Vagina (tissue), 2 donors: Measurements from ENCODE around the gene GTPBP1. TPM values are rescaled to one million over a fixed set of nuclear protein-coding genes. Genes with fewer than 3 reads are reported as not detected.

Experiments
- DNase-seq, 2 donors: peaks; one replicate each; pipeline ENCODE4 v3.0.0-alpha.2; 2017; ENCODE audit errors: extremely low spot score in 2 of 2
- H3K27ac ChIP-seq: fragments of 200-600 bp; sonication (generic); one replicate; pipeline ENCODE4 v1.5.1; 2019
- H3K27me3 ChIP-seq: fragments of 200-600 bp; sonication (generic); one replicate; pipeline ENCODE4 v1.5.1; 2019
- H3K36me3 ChIP-seq, 2 donors: fragments of 200-600 bp; sonication (generic); one replicate each; pipeline ENCODE4 v1.5.1; 2017 to 2019
- H3K4me1 ChIP-seq: fragments of 200-600 bp; sonication (generic); one replicate; pipeline ENCODE4 v1.5.1; 2019
- H3K4me3 ChIP-seq, 2 donors: fragments of 200-600 bp; sonication (generic); 1 replicate in 1 of 2; 2 replicates in 1 of 2; pipeline ENCODE4 v1.5.1; 2016 to 2019
- H3K9me3 ChIP-seq: fragments of 200-600 bp; sonication (generic); one replicate; pipeline ENCODE4 v1.5.1; 2019
- POLR2A ChIP-seq, 2 donors: fragments of 450-650 bp; IDR thresholded peaks; one replicate each; pipeline ENCODE4 v1.6.1; 2017; ENCODE audit warnings: antibody characterized with exemption in 2 of 2, mild to moderate bottlenecking in 2 of 2, moderate library complexity in 2 of 2
- POLR2AphosphoS5 ChIP-seq, 2 donors: sonication (generic); formaldehyde crosslinking; IDR thresholded peaks; one replicate each; pipeline ENCODE4 v1.9.0; 2017; ENCODE audit warnings: antibody characterized with exemption in 2 of 2, mild to moderate bottlenecking in 2 of 2, low read depth in 1 of 2; ENCODE audit not compliant: insufficient read depth in 1 of 2
- intact Hi-C: fragments of 100-400 bp; cut with DNase I; formaldehyde crosslinking; loops from one replicate; pipeline ENCODE4 v1.15.1; 2023
- total RNA-seq: library from RNA; depleted of rRNA; stranded (reverse); fragments of >200 nt; gene quantifications from one replicate; pipeline ENCODE4 v1.2.3, GENCODE V29; 2016
- TF ChIP-seq, protein P1 (sequence below), 3 experiments: fragments of 450-650 bp in 2 of 3; fragments of 200-600 bp in 1 of 3; sonication (generic) in 1 of 3; IDR thresholded peaks; one replicate each; pipeline ENCODE4 v1.5.1; 2017 to 2019; ENCODE audit warnings: antibody characterized with exemption in 3 of 3, mild to moderate bottlenecking in 2 of 3, moderate library complexity in 2 of 3

GTPBP1 gene
- total RNA-seq, 1 donor from 2014 or later, result 69.5 TPM

DNA sequence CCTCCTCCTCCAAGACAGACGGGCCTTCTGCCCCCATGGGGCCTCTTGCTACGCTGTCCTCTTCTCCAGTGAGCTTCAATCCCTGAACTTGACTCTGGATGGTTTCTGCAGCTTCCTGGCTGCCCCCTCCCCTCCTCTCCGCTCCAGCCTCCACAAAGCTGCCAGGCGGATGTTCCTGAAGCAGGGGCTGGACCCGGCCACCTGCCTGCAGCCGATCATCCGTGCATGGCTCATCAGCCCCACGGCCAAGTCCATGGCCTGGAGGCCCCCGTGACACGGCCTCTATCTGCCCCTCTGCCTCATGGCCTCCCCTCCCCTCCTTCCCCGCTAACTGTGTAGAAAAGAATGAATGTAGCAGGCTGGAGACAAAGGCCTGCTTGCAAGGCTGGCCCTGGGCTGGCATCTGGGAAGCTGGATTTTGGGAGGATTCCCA is 56.8 kb downstream of the GTPBP1 start:
- intact Hi-C loops, result loop anchor here (10.0 kb wide), 1 partner anchor 102 kb away; no protein-coding TSS in a partner anchor

DNA sequence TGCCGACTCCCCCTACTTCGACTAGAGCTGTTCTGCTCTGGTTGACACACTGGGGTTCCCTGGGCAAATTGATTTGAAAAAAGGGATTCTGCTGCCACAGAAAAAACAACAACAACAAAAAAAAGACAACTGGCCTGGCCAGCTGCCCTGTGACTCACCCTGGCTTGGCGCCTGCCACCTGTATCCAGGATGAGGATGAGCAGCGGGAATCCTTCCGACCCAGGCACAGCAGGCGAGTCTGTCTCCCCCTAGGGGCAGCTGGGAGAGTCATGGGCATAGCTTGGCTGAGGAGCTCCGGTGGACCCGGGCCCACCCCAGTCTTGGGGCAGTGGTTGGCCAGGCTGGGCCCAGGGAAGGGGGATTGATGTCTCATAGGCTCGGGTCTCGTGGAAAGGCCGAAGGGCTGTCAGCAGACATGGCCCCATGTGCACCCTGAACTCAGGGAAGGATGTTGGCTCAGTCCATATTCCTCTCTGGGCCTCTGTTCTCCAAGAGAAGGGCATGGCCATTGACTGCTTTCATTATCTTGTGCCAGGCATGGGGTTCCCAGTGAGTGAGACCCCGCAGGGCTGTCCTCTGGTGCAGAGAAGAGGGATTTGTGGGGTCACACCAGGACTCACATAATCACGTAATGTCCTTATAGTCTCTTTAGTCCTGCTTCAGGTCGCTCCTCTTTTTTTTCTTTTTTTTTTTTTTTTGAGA is 60.5 kb downstream of the GTPBP1 start:
- H3K27me3 ChIP-seq, result no peaks in the 10 kb centered on the region
- intact Hi-C loops, result loop anchor here (10.0 kb wide), 1 partner anchor 99 kb away; no protein-coding TSS in a partner anchor
- H3K4me1 ChIP-seq, result no peaks in the 10 kb centered on the region
- no peaks in the 10 kb centered on the region for H3K9me3 ChIP-seq
- H3K4me3 ChIP-seq, result no peak overlapping the region
- H3K27ac ChIP-seq, result no peak overlapping the region
- TF ChIP-seq, protein P1, sequence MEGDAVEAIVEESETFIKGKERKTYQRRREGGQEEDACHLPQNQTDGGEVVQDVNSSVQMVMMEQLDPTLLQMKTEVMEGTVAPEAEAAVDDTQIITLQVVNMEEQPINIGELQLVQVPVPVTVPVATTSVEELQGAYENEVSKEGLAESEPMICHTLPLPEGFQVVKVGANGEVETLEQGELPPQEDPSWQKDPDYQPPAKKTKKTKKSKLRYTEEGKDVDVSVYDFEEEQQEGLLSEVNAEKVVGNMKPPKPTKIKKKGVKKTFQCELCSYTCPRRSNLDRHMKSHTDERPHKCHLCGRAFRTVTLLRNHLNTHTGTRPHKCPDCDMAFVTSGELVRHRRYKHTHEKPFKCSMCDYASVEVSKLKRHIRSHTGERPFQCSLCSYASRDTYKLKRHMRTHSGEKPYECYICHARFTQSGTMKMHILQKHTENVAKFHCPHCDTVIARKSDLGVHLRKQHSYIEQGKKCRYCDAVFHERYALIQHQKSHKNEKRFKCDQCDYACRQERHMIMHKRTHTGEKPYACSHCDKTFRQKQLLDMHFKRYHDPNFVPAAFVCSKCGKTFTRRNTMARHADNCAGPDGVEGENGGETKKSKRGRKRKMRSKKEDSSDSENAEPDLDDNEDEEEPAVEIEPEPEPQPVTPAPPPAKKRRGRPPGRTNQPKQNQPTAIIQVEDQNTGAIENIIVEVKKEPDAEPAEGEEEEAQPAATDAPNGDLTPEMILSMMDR (IDR thresholded peaks at IDR 0.05), result peak; percentile 30 to 37 (median 31)
- TF ChIP-seq POLR2A (IDR thresholded peaks at IDR 0.05), result no peak
- TF ChIP-seq POLR2AphosphoS5 (IDR thresholded peaks at IDR 0.05; ENCODE audit: insufficient read depth in 1 of 2, low read depth in 1 of 2), result peak; percentile 20 to 35
- H3K36me3 ChIP-seq, result no peaks in the 10 kb centered on the region
- DNase-seq, result no peak

More for the DNA sequence above, 56.8 kb downstream of the GTPBP1 start:
- Histone ChIP-seq H3K27me3 (no peaks in the 10 kb centered on the region), H3K9me3 (no peaks in the 10 kb centered on the region), H3K27ac (no peak overlapping the region), H3K4me3 (no peak overlapping the region), H3K36me3 (no peaks in the 10 kb centered on the region), H3K4me1 (no peaks in the 10 kb centered on the region)
- TF ChIP-seq POLR2A (IDR thresholded peaks at IDR 0.05) (no peak), POLR2AphosphoS5 (IDR thresholded peaks at IDR 0.05; ENCODE audit: insufficient read depth in 1 of 2, low read depth in 1 of 2) (no peak)
- TF ChIP-seq, protein P1 (IDR thresholded peaks at IDR 0.05), result no peak
- no peak for DNase-seq

DNA sequence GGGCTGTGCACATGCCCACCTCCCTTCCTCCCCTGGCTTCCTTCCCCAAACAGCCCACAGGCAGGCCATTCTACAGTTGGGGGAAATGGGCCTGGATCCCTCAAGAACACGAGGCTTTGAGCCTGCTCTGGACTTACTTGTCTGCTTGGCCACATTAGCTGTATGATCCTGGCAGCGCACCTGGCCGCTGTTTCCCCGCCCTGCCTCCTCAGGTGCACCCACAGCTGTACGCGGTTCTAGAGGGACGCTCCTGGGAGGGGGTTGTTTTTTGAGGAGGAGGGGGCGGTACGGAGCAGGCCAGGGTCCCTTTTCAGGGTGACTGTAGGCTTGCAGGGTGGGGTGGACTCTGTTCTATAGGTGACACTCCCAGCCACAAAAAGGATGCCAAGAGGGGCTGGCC is 61.6 kb downstream of the GTPBP1 start:
- intact Hi-C loops, result loop anchor here (10.0 kb wide), 1 partner anchor 97 kb away; no protein-coding TSS in a partner anchor
- H3K27me3 ChIP-seq, result no peaks in the 10 kb centered on the region
- DNase-seq, result no peak
- no peak for TF ChIP-seq POLR2AphosphoS5 (IDR thresholded peaks at IDR 0.05; ENCODE audit: insufficient read depth in 1 of 2, low read depth in 1 of 2)
- TF ChIP-seq POLR2A (IDR thresholded peaks at IDR 0.05), result no peak
- TF ChIP-seq, protein P1 (IDR thresholded peaks at IDR 0.05), result no peak
- no peaks in the 10 kb centered on the region for H3K9me3 ChIP-seq
- no peaks in the 10 kb centered on the region for H3K36me3 ChIP-seq
- no peak overlapping the region for H3K27ac ChIP-seq
- no peak overlapping the region for H3K4me3 ChIP-seq
- H3K4me1 ChIP-seq, result no peaks in the 10 kb centered on the region

DNA sequence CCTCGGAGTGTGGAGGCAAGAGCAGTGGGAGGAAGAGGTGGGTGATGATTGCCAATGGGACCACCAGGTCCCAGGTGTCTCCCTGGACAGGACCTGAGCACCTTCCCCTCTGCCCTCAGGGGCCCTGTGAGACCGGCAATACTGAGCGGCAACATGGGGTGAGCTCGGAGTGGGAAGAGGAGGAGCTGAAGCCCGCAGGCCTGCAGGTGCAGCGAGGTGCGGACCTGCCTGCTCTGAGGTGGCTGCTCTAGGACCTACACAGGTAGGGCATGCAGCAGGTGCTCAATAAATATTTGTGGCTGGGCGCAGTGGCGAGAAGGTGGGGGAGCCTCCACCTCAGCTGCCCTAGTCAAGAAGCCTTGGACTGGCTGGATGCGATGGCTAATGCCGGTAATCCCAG is 62.3 kb downstream of the GTPBP1 start:
- intact Hi-C loops, result loop anchor here (10.0 kb wide), 1 partner anchor 97 kb away; no protein-coding TSS in a partner anchor

DNA sequence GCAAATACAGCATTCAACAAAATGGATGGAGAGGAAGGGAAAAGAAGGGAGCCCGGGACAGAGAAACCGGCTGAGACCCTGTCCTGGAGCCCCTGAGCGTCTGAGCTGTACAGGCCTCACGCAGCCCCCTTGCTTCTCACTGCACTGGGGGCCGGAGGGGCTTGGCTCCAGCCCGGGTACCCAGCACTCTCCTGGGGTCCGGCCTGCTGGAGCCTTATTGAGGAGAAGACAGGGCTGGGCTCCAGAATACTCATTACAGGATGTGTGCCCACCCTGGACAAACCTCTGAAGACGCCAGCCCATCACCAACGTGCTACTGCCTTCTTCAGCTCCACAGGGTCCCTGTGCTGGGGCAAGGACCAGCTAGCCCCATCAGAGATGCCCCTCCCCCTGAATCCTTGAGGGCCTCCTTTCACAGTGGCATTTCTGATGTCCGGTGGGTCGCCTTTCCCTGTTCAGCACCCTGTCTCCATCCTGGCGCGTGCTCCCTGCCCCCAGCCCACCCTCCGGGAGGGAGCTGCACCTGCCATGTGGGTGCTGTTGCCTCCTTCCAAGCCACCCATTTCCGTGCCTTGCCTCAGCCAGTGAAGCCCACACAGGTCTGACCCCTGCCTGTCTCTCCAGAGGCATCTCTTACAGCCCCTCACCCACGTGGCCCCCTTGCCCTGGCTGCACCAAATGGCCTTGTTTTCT is 64.7 kb downstream of the GTPBP1 start:
- no peak overlapping the region for H3K27ac ChIP-seq
- TF ChIP-seq POLR2AphosphoS5 (IDR thresholded peaks at IDR 0.05; ENCODE audit: insufficient read depth in 1 of 2, low read depth in 1 of 2) (no peak), POLR2A (IDR thresholded peaks at IDR 0.05) (no peak)
- TF ChIP-seq, protein P1 (IDR thresholded peaks at IDR 0.05), result no peak
- intact Hi-C loops, result no loop called here
- no peaks in the 10 kb centered on the region for H3K27me3 ChIP-seq
- no peaks in the 10 kb centered on the region for H3K9me3 ChIP-seq
- H3K4me3 ChIP-seq, result no peak overlapping the region
- DNase-seq, result no peak
- peaks cover 6% of the 10 kb centered on the region for H3K4me1 ChIP-seq
- H3K36me3 ChIP-seq, result no peaks in the 10 kb centered on the region

More for the DNA sequence above, 62.3 kb downstream of the GTPBP1 start:
- TF ChIP-seq POLR2AphosphoS5 (IDR thresholded peaks at IDR 0.05; ENCODE audit: insufficient read depth in 1 of 2, low read depth in 1 of 2), result no peak
- no peaks in the 10 kb centered on the region for H3K9me3 ChIP-seq
- H3K27ac ChIP-seq, result no peak overlapping the region
- H3K4me1 ChIP-seq, result no peaks in the 10 kb centered on the region
- DNase-seq, result no peak
- H3K27me3 ChIP-seq, result no peaks in the 10 kb centered on the region
- no peak overlapping the region for H3K4me3 ChIP-seq
- H3K36me3 ChIP-seq, result no peaks in the 10 kb centered on the region
